ENCODE data around the gene CTSK.

CTSK gene

GRCh38 chr1:150807249-150808023 is 624 bp downstream of the CTSK start:
- no peak overlapping the region for H3K27ac ChIP-seq (ENCODE audit: low read length)
- H3K9me3 ChIP-seq (ENCODE audit: insufficient read depth, low read length, severe bottlenecking), result no peaks in the 10 kb centered on the region
- H4K20me1 ChIP-seq (ENCODE audit: insufficient read depth, low read length), result no peaks in the 10 kb centered on the region
- no peak overlapping the region for H3K4me3 ChIP-seq (ENCODE audit: low read depth in 1 of 2, low read length in 2 of 2)
- H2AFZ ChIP-seq (ENCODE audit: low read depth, low read length), result no peak overlapping the region
- no peak overlapping the region for H3K9ac ChIP-seq (ENCODE audit: low read depth, low read length)
- no peaks in the 10 kb centered on the region for H3K79me2 ChIP-seq (ENCODE audit: insufficient read depth, low read length)
- TF ChIP-seq CTCF (IDR thresholded peaks at IDR 0.05; ENCODE audit: borderline replicate concordance, extremely low read depth, low read length, poor library complexity, severe bottlenecking) (no peak), EZH2 (IDR thresholded peaks at IDR 0.05; ENCODE audit: borderline replicate concordance, low read depth, low read length, severe bottlenecking) (no peak)
- no peaks in the 10 kb centered on the region for H3K27me3 ChIP-seq (ENCODE audit: insufficient read depth, low read length, poor library complexity)
- no peak overlapping the region for H3K4me2 ChIP-seq (ENCODE audit: insufficient read depth, low read length)
- DNase-seq, result no peak
- H3K36me3 ChIP-seq (ENCODE audit: insufficient read depth, low read length), result peaks cover 17% of the 10 kb centered on the region; the same call in 1 of the 2 replicates
- ATAC-seq (ENCODE audit: insufficient read depth, low read depth), result no peak
- no peaks in the 10 kb centered on the region for H3K4me1 ChIP-seq (ENCODE audit: insufficient read depth, low read length)

- no peak for ATAC-seq (ENCODE audit: insufficient read depth, low read depth)
- H3K4me2 ChIP-seq (ENCODE audit: insufficient read depth, low read length), result no peak overlapping the region
- H3K4me3 ChIP-seq (ENCODE audit: low read depth in 1 of 2, low read length in 2 of 2), result no peak overlapping the region
- no peak for DNase-seq
- no peaks in the 10 kb centered on the region for H3K79me2 ChIP-seq (ENCODE audit: insufficient read depth, low read length)
- H3K27me3 ChIP-seq (ENCODE audit: insufficient read depth, low read length, poor library complexity), result no peaks in the 10 kb centered on the region
- no peaks in the 10 kb centered on the region for H4K20me1 ChIP-seq (ENCODE audit: insufficient read depth, low read length)
- no peaks in the 10 kb centered on the region for H3K4me1 ChIP-seq (ENCODE audit: insufficient read depth, low read length)
- H3K9ac ChIP-seq (ENCODE audit: low read depth, low read length), result no peak overlapping the region
- H3K9me3 ChIP-seq (ENCODE audit: insufficient read depth, low read length, severe bottlenecking), result no peaks in the 10 kb centered on the region
- no peak for TF ChIP-seq CTCF (IDR thresholded peaks at IDR 0.05; ENCODE audit: borderline replicate concordance, extremely low read depth, low read length, poor library complexity, severe bottlenecking)
- no peak for TF ChIP-seq EZH2 (IDR thresholded peaks at IDR 0.05; ENCODE audit: borderline replicate concordance, low read depth, low read length, severe bottlenecking)
- H2AFZ ChIP-seq (ENCODE audit: low read depth, low read length), result no peak overlapping the region
- no peak overlapping the region for H3K27ac ChIP-seq (ENCODE audit: low read length)
- peaks cover 4% of the 10 kb centered on the region; the same call in 1 of the 2 replicates for H3K36me3 ChIP-seq (ENCODE audit: insufficient read depth, low read length)
Measured at GRCh38 chr1:150805899-150806298, 2.2 kb downstream of the CTSK start.

GRCh38 chr1:150804671-150805070 is 3.4 kb downstream of the CTSK start:
- Histone ChIP-seq H3K9ac (ENCODE audit: low read depth, low read length) (no peak overlapping the region), H2AFZ (ENCODE audit: low read depth, low read length) (no peak overlapping the region), H3K4me1 (ENCODE audit: insufficient read depth, low read length) (no peaks in the 10 kb centered on the region), H3K9me3 (ENCODE audit: insufficient read depth, low read length, severe bottlenecking) (no peaks in the 10 kb centered on the region), H3K36me3 (ENCODE audit: insufficient read depth, low read length) (no peaks in the 10 kb centered on the region), H3K4me3 (ENCODE audit: low read depth in 1 of 2, low read length in 2 of 2) (no peak overlapping the region), H3K27ac (ENCODE audit: low read length) (no peak overlapping the region), H4K20me1 (ENCODE audit: insufficient read depth, low read length) (no peaks in the 10 kb centered on the region), H3K27me3 (ENCODE audit: insufficient read depth, low read length, poor library complexity) (no peaks in the 10 kb centered on the region), H3K79me2 (ENCODE audit: insufficient read depth, low read length) (no peaks in the 10 kb centered on the region), H3K4me2 (ENCODE audit: insufficient read depth, low read length) (no peak overlapping the region)
- no peak for ATAC-seq (ENCODE audit: insufficient read depth, low read depth)
- TF ChIP-seq CTCF (IDR thresholded peaks at IDR 0.05; ENCODE audit: borderline replicate concordance, extremely low read depth, low read length, poor library complexity, severe bottlenecking) (no peak), EZH2 (IDR thresholded peaks at IDR 0.05; ENCODE audit: borderline replicate concordance, low read depth, low read length, severe bottlenecking) (no peak)
- DNase-seq, result no peak
